Measurements from ENCODE around the gene TLR9.
A peak's percentile ranks its signal among the peaks of the same experiment; 100 is the strongest.

TLR9 gene

DNA sequence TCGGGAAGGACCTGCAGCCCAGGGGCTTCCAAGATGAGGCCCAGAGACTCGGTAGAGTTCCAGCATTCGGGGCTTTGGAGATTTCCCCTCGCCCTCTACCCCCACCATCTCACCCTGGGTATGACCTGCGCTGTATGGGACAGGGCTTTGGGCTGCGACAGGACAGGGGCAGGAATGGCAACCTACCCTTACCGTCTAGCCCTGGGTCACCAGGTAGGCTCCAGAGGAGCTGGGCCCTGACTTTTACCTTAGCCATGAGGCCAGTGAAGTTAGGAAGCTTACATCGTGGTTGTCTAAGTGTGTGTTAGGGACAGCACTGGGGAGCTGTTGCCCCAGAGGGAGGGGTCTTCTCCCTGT is 20.8 kb upstream of the TLR9 start:
- DNase-seq = no peak

- DNase-seq = no peak
Observed at GRCh38 chr3:52245322-52246263, 20.1 kb upstream of the TLR9 start, which contains the start of gene PPM1M. Gene PPM1M (plus strand): TSS chr3:52245759. CDS start chr3:52245825, 66 bp downstream.

GRCh38 chr3:52243791-52244628 is 18.6 kb upstream of the TLR9 start:
- DNase-seq = no peak

DNA sequence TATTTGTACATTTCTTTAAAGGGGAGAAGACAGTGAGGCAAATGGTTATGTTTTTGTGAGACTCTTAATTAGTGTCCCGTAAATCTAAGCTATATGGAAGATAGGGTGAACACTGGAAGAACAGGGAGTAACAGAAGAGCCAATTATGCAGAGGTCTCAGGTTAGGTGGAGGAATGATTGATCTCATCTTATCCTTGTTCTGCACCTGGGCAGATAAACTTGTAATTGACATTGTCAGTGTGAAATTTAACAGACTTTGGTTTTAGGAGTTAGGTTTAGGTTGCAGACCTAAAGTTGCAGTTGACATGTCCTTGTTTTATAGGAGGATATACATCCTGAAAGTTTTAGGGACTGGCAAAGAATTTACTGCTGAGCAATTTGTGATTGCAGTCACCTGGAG is 16.6 kb upstream of the TLR9 start:
- no peak for DNase-seq

- no peak for DNase-seq
Observed at GRCh38 chr3:52240886-52241370, 15.5 kb upstream of the TLR9 start.

DNA sequence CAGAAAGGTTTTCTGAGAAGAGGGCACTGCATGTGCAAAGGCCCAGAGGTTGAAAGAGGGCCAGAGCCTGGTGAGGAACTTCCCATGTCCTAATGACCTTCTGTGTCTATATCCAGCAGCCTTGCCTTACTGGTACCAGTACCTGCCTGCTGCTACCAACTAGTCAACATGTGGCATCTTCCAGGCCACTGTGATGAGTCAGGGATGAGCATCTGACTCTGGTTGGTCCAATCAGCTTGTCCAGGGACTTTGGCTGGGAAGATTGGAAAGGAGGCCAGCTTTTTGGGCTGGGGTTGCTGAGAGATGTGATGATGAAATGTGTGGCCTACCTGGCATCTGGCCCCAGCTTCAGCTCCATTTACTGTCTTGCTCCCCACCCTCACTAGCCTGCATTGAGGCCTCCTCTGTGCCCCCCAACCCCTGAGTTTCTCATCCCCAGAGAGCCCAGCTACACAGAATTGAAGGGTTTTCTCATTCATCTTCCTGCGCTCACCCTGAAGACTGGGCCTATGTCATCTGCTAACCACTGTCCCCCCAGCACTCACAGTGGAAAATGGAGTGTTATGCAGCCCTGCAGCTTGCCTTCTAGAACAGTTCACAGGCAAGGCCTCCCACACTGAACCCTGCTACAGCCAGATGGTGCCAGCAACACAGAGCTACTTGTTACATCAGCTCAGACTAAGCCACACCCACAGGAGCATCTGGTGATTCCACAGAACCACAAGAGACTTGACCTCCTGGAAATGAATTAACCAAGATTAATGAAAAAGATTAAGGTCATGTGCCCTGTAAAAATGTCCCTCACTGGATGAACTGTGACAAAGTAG is 14.8 kb upstream of the TLR9 start:
- DNase-seq = no peak

GRCh38 chr3:52238761-52239701 is 13.6 kb upstream of the TLR9 start, which contains the start of gene TWF2:
Gene TWF2 (minus strand): TSS chr3:52239158. CDS start chr3:52239016, 142 bp downstream.
- DNase-seq = peak; percentile 26

DNA sequence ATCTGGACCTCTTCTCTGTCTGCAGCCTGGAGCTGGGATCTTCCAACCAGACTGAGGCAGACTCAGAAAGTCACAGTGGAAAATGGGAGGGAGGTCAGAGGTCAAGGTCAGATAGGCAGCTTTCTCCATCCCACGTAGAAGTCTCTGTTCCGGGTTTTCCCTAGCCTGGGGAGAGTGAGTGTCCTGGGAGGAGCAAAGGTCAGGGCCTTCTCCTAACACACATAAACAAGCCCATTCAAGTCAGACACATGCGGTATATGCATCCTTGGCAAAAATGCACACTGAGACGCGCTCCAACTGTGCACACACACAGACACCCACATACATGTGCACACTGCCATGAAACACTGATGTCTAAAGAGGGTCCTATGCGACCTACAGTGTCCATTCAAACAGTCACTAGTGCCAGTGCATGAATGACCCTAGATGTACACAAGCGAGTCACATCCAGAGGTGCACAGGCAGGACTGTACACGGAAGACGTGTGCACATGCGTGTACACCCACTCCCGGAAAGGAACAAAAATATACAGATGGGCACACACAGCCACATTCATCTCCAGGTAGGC is 12.8 kb upstream of the TLR9 start:
- no peak for DNase-seq

DNA sequence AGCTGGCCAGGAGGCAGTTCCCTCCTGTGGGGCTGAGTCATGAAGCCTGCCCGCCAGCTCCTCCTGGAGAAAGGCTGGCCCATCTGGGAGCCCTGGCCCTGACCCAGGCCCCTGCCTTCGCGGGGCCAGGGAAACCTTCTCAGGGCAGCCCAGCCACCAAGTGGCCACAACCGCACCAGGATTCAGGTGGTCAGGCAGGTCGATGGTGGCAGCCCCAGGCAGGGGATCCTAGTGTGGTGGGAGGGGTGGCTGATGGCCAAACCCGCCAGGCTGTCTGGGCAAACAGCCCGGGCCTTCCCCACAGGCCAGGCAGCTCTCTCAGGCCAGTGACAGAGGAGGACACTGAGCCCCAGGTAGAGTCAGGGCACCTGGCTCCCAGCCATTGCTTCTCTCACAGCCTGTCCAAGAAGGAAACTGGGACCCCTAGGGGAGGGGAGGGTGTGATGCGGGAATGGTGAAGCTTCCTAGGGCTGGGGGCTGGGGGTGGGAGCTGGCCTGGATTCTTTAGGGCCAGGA is 12.3 kb upstream of the TLR9 start:
- DNase-seq = no peak

GRCh38 chr3:52237006-52237656 is 11.7 kb upstream of the TLR9 start:
- no peak for DNase-seq

- DNase-seq = no peak
Observed at GRCh38 chr3:52236424-52236886, 11.0 kb upstream of the TLR9 start.

DNA sequence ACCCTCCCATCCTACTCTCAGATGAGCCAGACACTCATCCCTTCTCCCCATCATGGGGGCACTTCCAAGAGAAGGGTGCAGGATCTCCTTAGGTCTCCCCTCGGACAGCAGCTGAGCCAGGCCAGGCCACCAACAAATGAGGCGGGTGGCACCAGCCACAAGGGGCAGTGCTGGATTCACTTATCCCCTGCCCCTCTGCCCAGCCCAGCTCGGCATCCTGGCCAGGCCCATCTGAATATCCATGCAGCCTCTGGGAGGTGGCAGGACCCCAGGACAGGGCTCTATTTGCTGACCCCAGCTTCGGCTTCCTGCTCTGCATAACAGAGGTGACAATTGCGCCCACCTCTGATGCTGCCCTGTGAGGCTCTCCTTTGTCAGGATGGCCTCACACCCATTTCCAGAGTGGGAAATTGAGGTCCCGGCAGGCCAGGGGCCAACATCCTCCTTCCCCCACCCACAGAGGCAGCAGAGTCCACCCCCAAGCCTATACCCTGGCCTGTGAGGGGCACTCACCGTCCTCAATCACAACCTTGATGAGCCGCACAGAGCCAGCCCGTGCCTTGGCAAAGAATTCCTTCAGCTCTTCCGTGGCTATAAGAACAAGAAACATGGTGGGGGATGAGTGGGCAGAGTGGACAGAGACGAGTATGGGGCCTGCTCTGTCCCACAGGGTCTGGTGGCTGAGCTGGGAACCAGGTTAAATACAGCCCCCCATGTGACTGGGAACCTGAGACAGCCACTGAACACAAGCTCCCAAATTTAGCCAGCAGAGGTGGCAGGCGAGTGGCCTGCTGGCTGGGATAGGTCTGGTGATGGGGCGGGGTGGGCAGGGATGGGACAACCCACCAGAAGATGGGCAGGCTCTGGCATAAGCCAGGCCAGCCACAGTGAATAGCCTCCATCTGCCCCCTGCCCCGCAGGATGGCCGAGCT is 9.3 kb upstream of the TLR9 start:
- DNase-seq = no peak

DNA sequence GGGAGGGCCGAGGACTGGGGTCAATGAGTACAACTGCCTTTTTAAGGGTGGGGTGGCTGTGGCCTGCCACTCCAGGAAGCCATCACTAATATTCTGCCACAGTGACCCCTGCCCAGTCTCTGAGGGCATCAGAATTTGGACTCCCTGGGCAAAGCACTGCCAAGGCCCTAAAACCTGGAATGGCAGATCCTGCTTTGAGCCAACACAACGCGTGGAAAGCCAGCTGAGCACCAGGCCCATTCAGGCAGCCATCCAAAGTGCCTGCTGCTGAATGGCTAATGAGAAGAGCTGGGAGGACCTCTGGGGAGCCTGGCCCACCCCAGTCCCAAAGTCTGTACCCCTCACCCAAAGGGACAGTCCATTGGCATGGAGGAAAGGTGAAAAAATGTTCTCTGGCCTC is 8.5 kb upstream of the TLR9 start:
- no peak for DNase-seq

- no peak for DNase-seq
Observed at GRCh38 chr3:52233108-52233591, 7.7 kb upstream of the TLR9 start.

DNA sequence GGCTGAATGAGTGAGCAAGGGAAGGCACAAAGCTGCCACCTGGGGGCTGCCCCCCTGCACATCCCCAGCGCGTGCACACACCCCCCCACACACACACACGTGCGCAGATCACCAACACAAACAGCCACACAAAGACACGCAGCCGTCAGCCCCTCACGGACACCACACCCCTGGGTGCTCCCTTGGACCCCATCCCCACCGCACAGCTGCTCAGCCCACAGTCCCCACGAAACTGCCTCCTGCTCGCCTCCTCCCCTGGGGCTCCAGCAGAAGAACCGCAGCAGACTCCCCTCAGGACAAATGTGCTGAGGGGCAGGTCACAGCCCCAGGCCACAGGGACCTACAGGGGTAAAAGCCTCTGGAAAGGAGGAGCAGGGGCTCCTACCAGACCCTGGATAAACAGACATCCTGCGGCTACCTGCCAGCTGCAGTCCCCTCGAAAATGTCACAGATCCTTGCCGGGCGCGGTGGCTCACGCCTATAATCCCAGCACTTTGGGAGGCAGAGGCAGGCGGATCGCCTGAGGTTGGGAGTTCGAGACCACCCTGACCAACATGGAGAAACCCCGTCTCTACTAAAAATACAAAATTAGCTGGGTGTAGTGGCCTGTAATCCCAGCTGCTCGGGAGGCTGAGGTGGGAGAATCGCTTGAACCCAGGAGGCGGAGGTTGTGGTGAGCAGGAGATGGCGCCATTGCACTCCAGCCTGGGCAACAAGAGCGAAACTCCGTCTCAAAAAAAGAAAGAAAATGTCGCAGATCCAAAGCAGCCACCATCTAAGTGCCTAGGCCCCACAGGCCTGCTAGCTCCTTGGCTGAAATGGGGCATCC is 7.0 kb upstream of the TLR9 start:
- no peak for DNase-seq

GRCh38 chr3:52231502-52232278 is 6.2 kb upstream of the TLR9 start:
- DNase-seq = no peak

GRCh38 chr3:52230889-52231499 is 5.5 kb upstream of the TLR9 start:
- no peak for DNase-seq
